Measurements from ENCODE around the gene ST6GAL1. TPM values are rescaled to one million over a fixed set of nuclear protein-coding genes. Genes with fewer than 3 reads are reported as not detected.
"Not testable (repeated sequence)": the region's sequence is repeated elsewhere in the genome, so short reads cannot be mapped to it uniquely, and the experiment has no call there.

ST6GAL1 gene
- total RNA-seq, 1 donor from 2014 or later: 68.2 TPM

GRCh38 chr3:186951640-186952552 is 21.6 kb downstream of the ST6GAL1 start:
- H3K4me3 Mint-ChIP-seq (ENCODE audit: unreplicated experiment): no peak overlapping the region
- peaks cover 9% of the 10 kb centered on the region for H3K9me3 Mint-ChIP-seq (ENCODE audit: unreplicated experiment)
- peaks cover 22% of the 10 kb centered on the region for H3K4me1 Mint-ChIP-seq (ENCODE audit: unreplicated experiment)
- no peaks in the 10 kb centered on the region for H3K27me3 Mint-ChIP-seq (ENCODE audit: unreplicated experiment)
- peaks cover 42% of the 10 kb centered on the region for H3K36me3 Mint-ChIP-seq (ENCODE audit: unreplicated experiment)
- no peak overlapping the region for H3K27ac Mint-ChIP-seq (ENCODE audit: unreplicated experiment)
- no peak for TF ChIP-seq CTCF (IDR thresholded peaks at IDR 0.05)
- DNase-seq (ENCODE audit: extremely low spot score, unreplicated experiment): no peak

GRCh38 chr3:186953011-186953487 is 22.7 kb downstream of the ST6GAL1 start:
- Mint-ChIP-seq H3K27ac (ENCODE audit: unreplicated experiment) (peak overlapping the region; percentile 24), H3K27me3 (ENCODE audit: unreplicated experiment) (no peaks in the 10 kb centered on the region), H3K4me1 (ENCODE audit: unreplicated experiment) (peaks cover 22% of the 10 kb centered on the region), H3K36me3 (ENCODE audit: unreplicated experiment) (peaks cover 42% of the 10 kb centered on the region), H3K9me3 (ENCODE audit: unreplicated experiment) (peaks cover 9% of the 10 kb centered on the region), H3K4me3 (ENCODE audit: unreplicated experiment) (no peak overlapping the region)
- DNase-seq (ENCODE audit: extremely low spot score, unreplicated experiment): no peak
- no peak for TF ChIP-seq CTCF (IDR thresholded peaks at IDR 0.05)

GRCh38 chr3:186953992-186954699 is 23.8 kb downstream of the ST6GAL1 start:
- Mint-ChIP-seq H3K4me1 (ENCODE audit: unreplicated experiment) (peaks cover 22% of the 10 kb centered on the region), H3K36me3 (ENCODE audit: unreplicated experiment) (peaks cover 35% of the 10 kb centered on the region)
- H3K4me3 Mint-ChIP-seq (ENCODE audit: unreplicated experiment); H3K9me3 Mint-ChIP-seq (ENCODE audit: unreplicated experiment); H3K27ac Mint-ChIP-seq (ENCODE audit: unreplicated experiment); H3K27me3 Mint-ChIP-seq (ENCODE audit: unreplicated experiment); DNase-seq (ENCODE audit: extremely low spot score, unreplicated experiment): not testable (repeated sequence)

GRCh38 chr3:186955898-186956696 is 25.8 kb downstream of the ST6GAL1 start:
- DNase-seq (ENCODE audit: extremely low spot score, unreplicated experiment): no peak
- no peak for TF ChIP-seq CTCF (IDR thresholded peaks at IDR 0.05)
- Mint-ChIP-seq H3K4me1 (ENCODE audit: unreplicated experiment) (peaks cover 28% of the 10 kb centered on the region), H3K36me3 (ENCODE audit: unreplicated experiment) (peaks cover 29% of the 10 kb centered on the region), H3K27ac (ENCODE audit: unreplicated experiment) (peak overlapping the region; percentile 62), H3K9me3 (ENCODE audit: unreplicated experiment) (peaks cover 9% of the 10 kb centered on the region), H3K4me3 (ENCODE audit: unreplicated experiment) (no peak overlapping the region), H3K27me3 (ENCODE audit: unreplicated experiment) (no peaks in the 10 kb centered on the region)

- TF ChIP-seq CTCF (IDR thresholded peaks at IDR 0.05): no peak
- no peaks in the 10 kb centered on the region for H3K27me3 Mint-ChIP-seq (ENCODE audit: unreplicated experiment)
- no peak for DNase-seq (ENCODE audit: extremely low spot score, unreplicated experiment)
- H3K4me1 Mint-ChIP-seq (ENCODE audit: unreplicated experiment): peaks cover 47% of the 10 kb centered on the region
- no peak overlapping the region for H3K4me3 Mint-ChIP-seq (ENCODE audit: unreplicated experiment)
- H3K9me3 Mint-ChIP-seq (ENCODE audit: unreplicated experiment): no peaks in the 10 kb centered on the region
- no peak overlapping the region for H3K27ac Mint-ChIP-seq (ENCODE audit: unreplicated experiment)
- H3K36me3 Mint-ChIP-seq (ENCODE audit: unreplicated experiment): peaks cover 19% of the 10 kb centered on the region
Measured at GRCh38 chr3:186959029-186959624, 28.8 kb downstream of the ST6GAL1 start.
